HUDEP-2 (cell line): ENCODE results near the gene DNAL4.

Experiments used
- DNase-seq, 76 experiments: peaks; one replicate each; lab custom pipeline; 2025; ENCODE audit not compliant: unreplicated experiment in 76 of 76; lab: John Stamatoyannopoulos, UW

The DNAL4 gene

GRCh38 chr22:38793721-38794466 lies at the start of gene DNAL4:
Gene DNAL4 (minus strand): TSS chr22:38794143. CDS start chr22:38782731, 11,412 bp downstream.
- DNase-seq = peak in 75 of 76 experiments; percentile 50 to 98 (median 90)

- no peak for DNase-seq
Observed at GRCh38 chr22:38843201-38843656, 49.3 kb upstream of the DNAL4 start.

- no peak for DNase-seq
Observed at GRCh38 chr22:38842512-38843200, 48.7 kb upstream of the DNAL4 start.

- DNase-seq = no peak
Observed at GRCh38 chr22:38841635-38842034, 47.7 kb upstream of the DNAL4 start.

GRCh38 chr22:38841211-38841610 lies 47.3 kb upstream of the DNAL4 start:
- DNase-seq = no peak

GRCh38 chr22:38840129-38840528 lies 46.2 kb upstream of the DNAL4 start:
- no peak for DNase-seq

GRCh38 chr22:38839686-38840085 lies 45.7 kb upstream of the DNAL4 start:
- no peak for DNase-seq

- DNase-seq = no peak
Observed at GRCh38 chr22:38837414-38837928, 43.5 kb upstream of the DNAL4 start.

- no peak for DNase-seq
Observed at GRCh38 chr22:38835888-38836301, 42.0 kb upstream of the DNAL4 start.

- no peak for DNase-seq
Observed at GRCh38 chr22:38834991-38835390, 41.0 kb upstream of the DNAL4 start.

GRCh38 chr22:38834215-38834953 lies 40.4 kb upstream of the DNAL4 start:
- DNase-seq = no peak

GRCh38 chr22:38833061-38833460 lies 39.1 kb upstream of the DNAL4 start:
- DNase-seq = no peak

GRCh38 chr22:38832005-38832978 lies 38.3 kb upstream of the DNAL4 start:
- DNase-seq = no peak

- no peak for DNase-seq
Observed at GRCh38 chr22:38831166-38831945, 37.4 kb upstream of the DNAL4 start.

GRCh38 chr22:38830845-38831108 lies 36.8 kb upstream of the DNAL4 start:
- DNase-seq = no peak

- no peak for DNase-seq
Observed at GRCh38 chr22:38830026-38830844, 36.3 kb upstream of the DNAL4 start.

- no peak for DNase-seq
Observed at GRCh38 chr22:38829485-38829884, 35.5 kb upstream of the DNAL4 start.

GRCh38 chr22:38828616-38829205 lies 34.8 kb upstream of the DNAL4 start:
- DNase-seq = no peak
